ENCODE results near the gene VPS54. TPM values are rescaled to one million over a fixed set of nuclear protein-coding genes. Genes with fewer than 3 reads are reported as not detected.
A peak's percentile ranks its signal among the peaks of the same experiment; 100 is the strongest.

The VPS54 gene
- total RNA-seq, 4 donors from 2014 or later = 19.8 to 24.0 (median 22.2) TPM

DNA sequence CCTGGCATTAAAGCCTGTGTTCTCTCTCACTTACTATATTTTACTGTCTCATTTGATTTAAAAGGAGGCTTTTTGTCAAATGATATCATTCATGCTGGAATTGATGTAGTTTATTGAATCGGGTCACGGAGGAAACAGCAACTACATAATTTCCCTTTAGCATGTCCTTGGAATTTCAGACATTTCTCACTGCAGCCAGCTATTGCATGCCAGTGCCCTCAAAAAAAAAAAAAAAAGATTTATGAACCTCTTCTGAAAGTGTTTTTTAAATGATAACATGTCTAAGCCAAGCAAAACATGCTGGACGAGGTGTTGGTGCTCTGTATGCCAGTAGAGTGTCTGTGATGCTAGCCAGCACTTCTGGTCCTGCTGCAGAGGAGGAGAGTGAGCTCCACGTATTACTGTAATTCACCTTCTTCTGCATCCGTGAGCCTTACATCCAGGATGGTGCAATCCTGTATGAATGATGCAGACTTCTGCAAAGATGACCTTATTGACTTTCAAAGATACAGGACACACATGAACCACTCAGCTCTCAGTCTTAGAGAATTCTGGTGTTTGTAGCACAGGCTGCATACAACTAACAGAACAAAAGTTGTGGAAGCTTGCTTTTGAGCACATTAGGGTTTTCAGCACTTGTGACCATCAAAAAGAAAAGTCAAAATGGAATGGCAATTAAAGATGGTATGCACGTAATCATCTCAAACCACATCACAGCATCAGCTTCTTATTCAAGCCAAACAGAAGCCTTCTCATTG, 146.5 kb downstream of the VPS54 start:
- Histone ChIP-seq H3K9me3 (peaks cover 0 to 4% (median 0%) of the 10 kb centered on the region in 4 donors), H3K36me3 (peaks cover 0 to 22% (median 0%) of the 10 kb centered on the region in 3 donors), H3K27me3 (no peaks in the 10 kb centered on the region), H3K27ac (no peak overlapping the region), H3K4me1 (peaks cover 0 to 53% (median 5%) of the 10 kb centered on the region in 4 donors), H3K4me3 (no peak overlapping the region)
- WGBS, 2 donors = 52 to 61% methylated on average over 6 of the region's 6 CpGs
- DNase-seq (ENCODE audit: low spot score in 2 of 2) = no peak
- TF ChIP-seq, protein P1, sequence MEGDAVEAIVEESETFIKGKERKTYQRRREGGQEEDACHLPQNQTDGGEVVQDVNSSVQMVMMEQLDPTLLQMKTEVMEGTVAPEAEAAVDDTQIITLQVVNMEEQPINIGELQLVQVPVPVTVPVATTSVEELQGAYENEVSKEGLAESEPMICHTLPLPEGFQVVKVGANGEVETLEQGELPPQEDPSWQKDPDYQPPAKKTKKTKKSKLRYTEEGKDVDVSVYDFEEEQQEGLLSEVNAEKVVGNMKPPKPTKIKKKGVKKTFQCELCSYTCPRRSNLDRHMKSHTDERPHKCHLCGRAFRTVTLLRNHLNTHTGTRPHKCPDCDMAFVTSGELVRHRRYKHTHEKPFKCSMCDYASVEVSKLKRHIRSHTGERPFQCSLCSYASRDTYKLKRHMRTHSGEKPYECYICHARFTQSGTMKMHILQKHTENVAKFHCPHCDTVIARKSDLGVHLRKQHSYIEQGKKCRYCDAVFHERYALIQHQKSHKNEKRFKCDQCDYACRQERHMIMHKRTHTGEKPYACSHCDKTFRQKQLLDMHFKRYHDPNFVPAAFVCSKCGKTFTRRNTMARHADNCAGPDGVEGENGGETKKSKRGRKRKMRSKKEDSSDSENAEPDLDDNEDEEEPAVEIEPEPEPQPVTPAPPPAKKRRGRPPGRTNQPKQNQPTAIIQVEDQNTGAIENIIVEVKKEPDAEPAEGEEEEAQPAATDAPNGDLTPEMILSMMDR (IDR thresholded peaks at IDR 0.05) = no peak
- TF ChIP-seq EP300 (IDR thresholded peaks at IDR 0.05) (no peak), POLR2A (IDR thresholded peaks at IDR 0.05) (no peak)

DNA sequence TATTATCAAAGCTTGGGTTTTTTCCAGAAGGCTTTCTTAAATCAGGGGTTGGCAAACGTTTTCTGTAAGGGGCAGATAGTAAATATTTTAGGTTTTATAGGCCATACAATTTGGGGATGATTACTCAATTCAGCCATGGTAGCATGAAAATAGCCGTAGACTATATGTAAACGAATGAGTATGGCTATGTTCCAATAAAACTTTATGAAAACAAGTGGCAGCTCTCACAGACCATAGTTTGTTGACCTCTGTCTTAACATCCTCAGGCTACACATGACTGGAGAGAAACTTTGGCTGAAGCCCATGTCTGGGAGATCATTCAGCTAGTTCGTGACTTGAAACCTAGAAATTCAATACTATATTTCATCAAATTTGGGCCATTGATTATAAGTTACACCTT, 147.4 kb downstream of the VPS54 start:
- Histone ChIP-seq H3K9me3 (peaks cover 0 to 4% (median 0%) of the 10 kb centered on the region in 4 donors), H3K36me3 (peaks cover 0 to 17% (median 0%) of the 10 kb centered on the region in 3 donors), H3K27me3 (no peaks in the 10 kb centered on the region), H3K4me1 (peaks cover 0 to 52% (median 5%) of the 10 kb centered on the region in 4 donors), H3K4me3 (no peak overlapping the region), H3K27ac (peak overlapping the region in 2 of 4 donors; percentile 23 to 43)
- 67 to 68% methylated on average over 4 of the region's 4 CpGs for WGBS, 2 donors
- DNase-seq (ENCODE audit: low spot score in 2 of 2) = no peak
- TF ChIP-seq, protein P1 (IDR thresholded peaks at IDR 0.05) = no peak
- no peak for TF ChIP-seq POLR2A (IDR thresholded peaks at IDR 0.05)
- no peak for TF ChIP-seq EP300 (IDR thresholded peaks at IDR 0.05)

DNA sequence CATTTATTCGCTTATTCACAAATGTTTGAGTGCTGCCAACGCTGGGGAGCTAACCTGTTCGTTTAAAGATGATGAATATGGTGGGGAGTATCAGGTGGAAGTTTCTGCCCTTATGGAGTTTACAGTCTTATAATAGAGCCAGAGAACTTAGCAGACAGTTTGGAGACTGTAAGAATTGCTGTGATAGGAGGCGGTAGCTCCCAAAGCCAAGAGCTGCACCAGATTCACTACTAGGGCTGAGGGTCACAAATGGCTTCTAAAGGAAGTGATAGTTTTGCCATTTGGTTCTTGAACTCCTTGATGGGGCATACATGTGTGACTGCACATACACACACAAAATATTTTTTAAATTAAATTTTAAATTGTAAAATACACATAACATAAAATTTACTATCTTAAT, 148.5 kb downstream of the VPS54 start:
- no peak for DNase-seq (ENCODE audit: low spot score in 2 of 2)
- Histone ChIP-seq H3K27me3 (no peaks in the 10 kb centered on the region), H3K9me3 (peaks cover 0 to 4% (median 0%) of the 10 kb centered on the region in 4 donors), H3K36me3 (peaks cover 0 to 17% (median 0%) of the 10 kb centered on the region in 3 donors), H3K4me1 (peaks cover 0 to 40% (median 3%) of the 10 kb centered on the region in 4 donors), H3K4me3 (no peak overlapping the region), H3K27ac (no peak overlapping the region)
- TF ChIP-seq POLR2A (IDR thresholded peaks at IDR 0.05) (no peak), EP300 (IDR thresholded peaks at IDR 0.05) (no peak)
- TF ChIP-seq, protein P1 (IDR thresholded peaks at IDR 0.05) = no peak
- 94 to 97% methylated on average over 4 of the region's 4 CpGs for WGBS, 2 donors

DNA sequence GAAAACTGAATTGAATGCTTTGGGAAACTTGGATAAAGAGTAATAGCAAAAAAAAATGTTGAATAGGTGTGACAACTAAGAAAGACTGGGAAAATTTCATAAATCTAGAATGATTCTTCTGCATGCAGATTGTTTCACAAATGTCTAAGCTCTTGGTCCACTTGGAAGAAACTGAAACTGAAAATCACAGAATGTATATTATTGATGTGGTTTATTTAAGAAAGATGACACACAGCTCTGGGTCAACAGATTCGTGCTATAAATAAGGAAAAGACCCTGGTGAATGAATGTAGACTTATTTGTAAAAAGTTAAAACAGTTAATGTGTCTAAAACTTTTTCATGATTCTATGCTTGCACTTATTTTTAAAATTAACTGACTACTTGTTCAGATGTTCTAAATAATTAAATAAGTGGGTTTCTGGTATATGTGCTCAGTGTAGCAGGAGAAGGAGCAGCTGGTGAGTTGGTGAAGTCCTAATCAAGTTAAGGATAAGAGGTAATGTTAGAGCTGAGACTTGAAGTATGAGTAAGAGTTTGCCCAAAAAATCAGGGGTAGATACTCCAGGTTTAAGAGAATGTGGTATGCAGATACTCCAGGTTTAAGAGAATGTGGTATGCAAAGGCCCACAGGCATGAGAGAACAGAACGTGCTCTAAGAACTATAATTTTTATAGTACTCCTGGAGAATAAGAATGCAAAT, 153.1 kb downstream of the VPS54 start:
- WGBS, 2 donors = 73 to 84% methylated on average over 2 of the region's 2 CpGs
- peaks cover 0 to 8% (median 0%) of the 10 kb centered on the region in 4 donors for H3K4me1 ChIP-seq

More for the DNA sequence above, 153.1 kb downstream of the VPS54 start:
- DNase-seq (ENCODE audit: low spot score in 2 of 2) = no peak
- Histone ChIP-seq H3K27ac (no peak overlapping the region), H3K9me3 (no peaks in the 10 kb centered on the region), H3K4me3 (no peak overlapping the region), H3K36me3 (peaks cover 0 to 21% (median 0%) of the 10 kb centered on the region in 3 donors), H3K27me3 (no peaks in the 10 kb centered on the region)
- TF ChIP-seq EP300 (IDR thresholded peaks at IDR 0.05) (no peak), POLR2A (IDR thresholded peaks at IDR 0.05) (no peak)
- TF ChIP-seq, protein P1 (IDR thresholded peaks at IDR 0.05) = no peak

Data from tibial nerve (tissue), 4 donors.